GM21786 (cell line): Measurements from ENCODE around the gene ADRA2A.

Experiments
- ATAC-seq: cut with Tn5 transposase; IDR thresholded peaks from one replicate; pipeline ENCODE4 v1.9.1; 2021; ENCODE audit not compliant: unreplicated experiment

The ADRA2A gene

GRCh38 chr10:111083222-111084095 lies 6.6 kb downstream of the ADRA2A start:
- ATAC-seq, result no peak

- ATAC-seq, result no peak
These were observed 7.8 kb downstream of the ADRA2A start for GRCh38 chr10:111084366-111085255.

GRCh38 chr10:111085690-111086353 lies 9.0 kb downstream of the ADRA2A start:
- no peak for ATAC-seq

GRCh38 chr10:111086574-111086973 lies 9.7 kb downstream of the ADRA2A start:
- ATAC-seq, result no peak

DNA sequence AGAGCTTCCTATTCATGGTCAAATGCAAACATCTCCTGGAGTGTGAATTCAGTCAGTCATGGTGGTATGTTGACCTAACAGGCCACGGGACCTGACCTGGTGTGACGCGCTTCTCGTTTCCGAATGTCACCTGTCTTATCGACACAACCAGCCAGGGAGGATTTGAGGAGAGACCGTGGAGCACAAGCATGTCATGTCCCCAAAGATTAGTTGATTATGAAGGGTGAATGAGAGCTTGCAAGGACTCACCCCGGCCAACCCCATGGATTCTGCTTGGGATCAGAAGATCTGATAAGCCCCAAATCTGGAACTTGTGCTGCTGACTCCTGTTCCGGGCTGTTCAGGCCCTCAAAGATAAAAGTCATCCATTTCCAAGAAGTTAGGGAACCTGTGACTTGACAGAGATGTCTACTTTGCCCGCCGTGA lies 10.5 kb downstream of the ADRA2A start:
- no peak for ATAC-seq

GRCh38 chr10:111087968-111088505 lies 11.2 kb downstream of the ADRA2A start:
- ATAC-seq, result no peak

DNA sequence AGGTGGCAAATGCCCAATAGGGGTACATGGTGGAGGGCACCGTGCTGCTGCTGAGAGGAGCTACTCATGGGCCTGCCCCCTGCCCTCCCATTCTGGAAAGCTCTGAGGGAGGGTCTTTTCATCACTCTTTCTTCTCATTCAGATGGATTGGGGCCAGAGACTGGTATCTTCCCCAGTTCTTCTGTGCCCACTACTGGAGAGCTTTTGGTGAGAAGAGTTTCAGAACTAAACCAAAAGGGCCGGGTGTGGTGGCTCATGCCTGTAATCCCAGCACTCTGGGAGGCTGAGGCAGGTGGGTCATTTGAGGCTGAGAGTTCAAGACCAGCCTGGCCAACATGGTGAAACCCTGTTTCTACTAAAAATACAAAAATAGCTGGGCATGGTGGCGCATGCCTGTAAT lies 12.5 kb downstream of the ADRA2A start:
- ATAC-seq, result no peak

DNA sequence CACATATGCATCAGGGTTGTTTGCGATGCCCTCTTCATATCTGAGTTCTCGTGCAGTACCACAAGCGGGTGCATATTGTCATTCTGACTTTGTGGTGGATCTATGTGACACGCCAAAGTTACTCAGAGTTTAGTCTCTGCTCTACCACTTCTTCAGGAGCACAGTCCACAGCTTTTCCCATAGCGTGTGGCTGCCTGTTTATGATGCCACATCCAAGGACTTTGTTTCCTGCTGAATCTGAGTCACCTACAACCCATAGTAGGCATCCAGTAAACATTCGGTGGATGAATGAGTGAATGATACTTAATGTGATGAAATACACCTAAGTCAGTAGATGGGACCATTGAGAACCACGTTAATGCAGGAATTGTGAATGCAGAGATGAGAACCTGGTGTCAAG lies 15.0 kb downstream of the ADRA2A start:
- ATAC-seq, result no peak

DNA sequence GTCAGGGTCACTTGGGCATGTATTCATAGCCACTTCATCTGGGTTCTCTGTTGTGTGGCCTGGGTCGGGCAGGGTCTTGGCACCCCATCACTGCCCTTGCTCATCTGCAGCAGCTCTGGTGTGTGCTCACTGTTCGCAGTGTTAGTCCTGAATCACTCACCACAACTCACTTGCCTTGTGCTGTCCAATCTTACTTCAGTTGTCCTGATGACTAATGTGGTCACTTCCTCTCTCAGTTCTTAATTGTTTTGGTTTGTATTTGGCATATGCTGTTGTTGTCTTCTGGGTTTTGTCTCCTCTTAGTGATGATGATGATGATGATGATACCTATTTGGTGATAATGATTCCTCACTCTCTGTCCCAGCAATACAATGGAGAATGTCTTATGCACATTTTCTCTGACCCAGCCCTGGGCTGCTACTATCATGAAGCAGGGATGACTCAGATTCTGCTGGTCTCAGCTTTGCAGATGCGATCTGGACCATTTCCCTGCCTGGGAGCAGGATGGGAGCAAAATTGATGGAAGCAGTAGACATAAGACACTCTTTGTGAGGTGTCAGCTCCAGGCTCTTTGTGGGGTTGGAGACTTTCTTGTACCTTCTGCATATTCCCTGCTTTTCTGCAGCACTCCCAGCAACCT lies 17.0 kb downstream of the ADRA2A start:
- no peak for ATAC-seq

DNA sequence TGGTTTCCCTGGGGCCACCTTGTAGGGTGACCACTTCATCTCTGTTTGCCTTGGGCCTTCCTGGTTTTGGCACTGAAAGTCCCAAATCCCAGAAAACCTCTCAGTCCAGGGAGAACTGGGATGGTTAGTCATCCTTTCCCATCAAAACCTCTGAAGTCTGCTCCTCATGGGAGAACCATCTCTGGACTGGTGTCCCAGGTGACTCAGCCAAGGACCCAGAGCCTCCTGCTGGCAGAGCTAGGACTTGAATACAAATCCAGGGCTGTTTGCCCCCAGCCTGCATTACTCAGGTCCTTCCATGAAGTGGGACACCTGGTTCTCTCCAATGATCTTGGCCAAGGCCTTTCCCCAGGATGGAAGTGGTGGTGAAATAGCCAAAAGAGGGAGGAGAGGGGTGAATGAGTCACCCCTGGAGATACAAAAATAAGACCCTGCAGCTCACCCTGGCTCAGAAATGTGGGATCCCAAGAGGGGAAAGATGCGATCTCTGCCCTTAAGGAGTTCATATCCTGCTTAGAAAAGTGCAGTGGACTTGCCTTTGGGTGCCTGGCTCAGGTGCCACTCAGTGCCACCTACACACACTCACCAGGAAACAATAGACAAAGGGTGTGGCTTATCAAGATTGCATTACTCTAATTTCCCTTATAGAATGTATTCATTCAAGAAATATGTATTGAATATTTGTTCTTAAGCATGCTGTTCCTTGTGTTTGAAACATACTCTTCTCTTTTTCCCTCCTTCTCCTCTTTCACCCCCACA lies 22.0 kb downstream of the ADRA2A start:
- ATAC-seq, result no peak

- no peak for ATAC-seq
These were observed 23.4 kb downstream of the ADRA2A start for GRCh38 chr10:111100198-111100597.

- no peak for ATAC-seq
These were observed 25.0 kb downstream of the ADRA2A start for GRCh38 chr10:111101796-111102195.

- no peak for ATAC-seq
These were observed 25.6 kb downstream of the ADRA2A start for GRCh38 chr10:111102359-111102837.

DNA sequence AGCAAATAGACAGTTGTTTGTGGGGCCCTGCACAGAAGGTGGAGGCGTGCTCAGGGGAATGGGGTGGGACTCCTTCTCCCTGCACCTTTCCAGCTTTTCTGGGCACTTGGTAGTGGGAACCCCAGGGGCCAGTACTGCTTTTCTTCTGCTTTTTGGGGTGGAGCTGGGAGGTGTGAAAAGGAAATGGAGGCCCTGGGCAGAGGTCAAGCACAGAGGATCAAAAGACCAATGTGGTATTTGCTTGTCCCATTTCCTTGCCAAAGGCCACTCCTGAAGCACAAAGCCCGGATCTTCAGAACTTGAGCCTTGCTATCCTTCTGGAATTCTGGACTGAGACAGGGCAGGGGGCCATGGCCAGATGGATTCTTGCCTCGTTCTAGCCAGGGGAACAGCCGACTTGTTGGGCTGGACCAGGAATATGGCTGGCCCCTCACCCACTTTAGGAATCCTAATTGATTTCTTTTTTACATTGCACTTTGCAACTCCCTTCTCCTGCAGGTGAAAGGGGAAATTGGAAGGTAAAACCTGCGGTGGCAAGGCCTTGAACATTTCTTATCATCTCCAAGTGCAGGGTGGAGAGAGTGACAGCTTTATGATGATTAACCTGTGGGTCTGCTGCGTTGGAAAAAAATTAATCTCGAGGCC lies 26.5 kb downstream of the ADRA2A start:
- no peak for ATAC-seq

DNA sequence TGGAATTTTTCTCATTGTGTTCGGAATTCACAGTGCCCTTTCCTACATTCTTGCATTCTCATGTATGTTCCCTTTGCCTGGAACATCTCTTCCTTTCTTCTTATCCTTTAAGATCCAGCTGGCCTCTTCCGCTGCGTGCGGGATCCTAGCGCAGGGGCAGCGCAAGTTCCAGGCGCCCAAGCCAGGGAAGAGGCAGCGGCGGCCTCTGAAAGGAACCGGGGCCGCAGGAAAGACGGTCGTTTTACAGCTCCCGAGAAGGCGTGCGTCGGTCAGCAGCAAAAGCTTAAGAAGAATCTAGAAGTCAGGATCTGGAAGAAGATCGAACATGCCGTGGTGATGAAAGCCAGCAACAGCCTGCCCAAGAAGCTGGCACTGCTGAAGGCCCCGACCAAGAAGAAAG lies 28.0 kb downstream of the ADRA2A start:
- ATAC-seq, result no peak

GRCh38 chr10:111106081-111106480 lies 29.3 kb downstream of the ADRA2A start:
- ATAC-seq, result no peak

DNA sequence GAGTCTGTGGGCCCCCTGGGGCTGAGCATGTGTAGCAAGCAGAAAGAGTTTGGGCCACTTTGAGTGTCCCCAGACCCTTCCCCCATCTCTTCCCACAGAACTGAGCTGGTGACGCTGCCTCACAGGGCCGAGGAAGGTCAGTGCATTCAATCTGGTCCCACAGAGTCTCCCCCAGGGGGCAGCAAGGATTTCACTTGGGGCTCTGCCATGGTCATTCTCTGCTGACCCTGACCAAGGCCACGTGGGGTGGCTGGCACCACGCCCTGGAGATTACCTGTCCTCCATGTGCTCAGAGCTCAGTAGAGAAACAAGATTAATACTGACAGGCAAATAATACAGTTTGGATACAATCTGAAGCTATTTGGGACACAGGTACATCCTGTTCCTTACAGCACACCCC lies 30.2 kb downstream of the ADRA2A start:
- ATAC-seq, result no peak

DNA sequence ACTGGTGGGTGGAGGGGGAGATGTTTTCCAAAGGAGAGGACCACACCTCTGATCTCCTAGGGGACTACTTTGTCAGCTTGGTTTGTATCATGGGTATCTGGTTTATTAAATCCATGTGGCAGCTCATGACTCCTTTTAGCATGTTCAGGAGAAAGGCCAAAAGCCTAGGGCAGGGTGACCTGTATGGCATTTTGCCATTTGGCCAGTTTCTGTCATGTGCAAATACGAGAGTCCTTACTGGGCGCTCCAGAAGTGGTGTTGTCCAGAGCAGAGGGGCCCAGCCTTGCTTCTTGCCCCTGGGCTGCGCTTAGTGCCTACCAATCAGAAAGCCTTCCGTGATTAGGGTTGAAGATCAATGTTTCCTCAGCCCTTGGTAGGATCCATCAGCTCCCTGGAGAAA lies 31.0 kb downstream of the ADRA2A start:
- no peak for ATAC-seq

DNA sequence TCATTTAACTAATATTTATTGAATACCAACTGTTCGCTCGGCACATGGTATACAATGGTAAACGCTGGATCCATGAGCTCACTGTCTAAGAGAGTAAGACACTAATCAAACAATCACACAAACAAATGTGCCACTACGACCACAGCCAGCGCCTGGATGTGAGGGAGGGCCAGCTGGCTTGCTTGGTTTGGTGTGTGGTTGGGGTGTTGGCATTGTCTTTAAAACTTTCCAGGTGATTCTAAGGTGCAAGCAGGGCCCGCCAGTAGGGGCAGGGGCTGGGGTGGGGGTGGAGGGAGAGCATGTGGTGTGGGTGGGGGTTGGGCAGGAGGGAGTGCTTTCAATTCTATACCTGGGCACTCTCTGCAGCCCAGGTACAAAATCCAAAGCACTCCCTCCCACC lies 31.6 kb downstream of the ADRA2A start:
- ATAC-seq, result no peak
